B cell (primary cell): ENCODE results near the gene NDUFB7. TPM values are rescaled to one million over a fixed set of nuclear protein-coding genes. Genes with fewer than 3 reads are reported as not detected.
A peak's percentile ranks its signal among the peaks of the same experiment; 100 is the strongest.
"Not testable (repeated sequence)": the region's sequence is repeated elsewhere in the genome, so short reads cannot be mapped to it uniquely, and the experiment has no call there.

Experiments used
- ATAC-seq: fragments of 200-7000 bp; cut with Tn5 transposase; one replicate; pipeline ENCODE4 v1.10.0; 2021; ENCODE audit warnings: low read depth, mild to moderate bottlenecking, moderate number of reproducible peaks, moderate library complexity
- CTCF ChIA-PET: fragments of 350-600 bp; sonication (Branson Sonifier 250); formaldehyde crosslinking; loops from one replicate; lab custom pipeline; 2021; ENCODE audit warnings: antibody characterized with exemption, inconsistent platforms; lab: Charles Lee
- POLR2A ChIA-PET: fragments of 350-600 bp; sonication (Branson Sonifier 250); formaldehyde crosslinking; loops from one replicate; lab custom pipeline; 2021; ENCODE audit warnings: antibody characterized with exemption; lab: Charles Lee
- DNase-seq: peaks from one replicate; pipeline ENCODE4 v3.0.0; 2013
- H2AFZ ChIP-seq: 2 replicates; pipeline ENCODE4 v1.6.1; 2012; ENCODE audit warnings: mild to moderate bottlenecking, low read depth, low read length; ENCODE audit not compliant: insufficient read depth, poor library complexity, severe bottlenecking
- H3K27ac ChIP-seq, 2 donors: 1 replicate in 1 of 2; 2 replicates in 1 of 2; pipeline ENCODE4 v1.5.1; 2012 to 2013; ENCODE audit warnings: low read length in 2 of 2, mild to moderate bottlenecking in 2 of 2, moderate library complexity in 1 of 2
- H3K27me3 ChIP-seq, 4 experiments: fragments of 200-600 bp in 1 of 4; sonication (generic) in 1 of 4; replicated peaks in 1 of 4; 1 replicate in 2 of 4; 2 replicates in 2 of 4; pipeline versions ENCODE4 v1.6.1 to v1.7.0; 2013 to 2016; ENCODE audit warnings: low read length in 3 of 4, mild to moderate bottlenecking in 2 of 4, mixed read lengths in 1 of 4, moderate library complexity in 1 of 4; ENCODE audit not compliant: insufficient read depth in 4 of 4, control insufficient read depth in 3 of 4; ENCODE audit errors: control extremely low read depth in 1 of 4
- H3K36me3 ChIP-seq, 2 experiments: replicated peaks in 1 of 2; 1 replicate in 1 of 2; 2 replicates in 1 of 2; pipeline versions ENCODE4 v1.6.1 to v1.7.1; 2013; ENCODE audit warnings: low read length in 1 of 2; ENCODE audit not compliant: insufficient read depth in 2 of 2, control insufficient read depth in 1 of 2; ENCODE audit errors: control extremely low read depth in 1 of 2, extremely low read depth in 1 of 2
- H3K4me1 ChIP-seq, 2 donors: fragments of 200-600 bp in 1 of 2; sonication (generic) in 1 of 2; 1 replicate in 1 of 2; 2 replicates in 1 of 2; pipeline versions ENCODE4 v1.5.1 to v1.6.1; 2013 to 2017; ENCODE audit warnings: low read length in 2 of 2; ENCODE audit not compliant: control insufficient read depth in 2 of 2, insufficient read depth in 2 of 2
- H3K4me2 ChIP-seq: replicated peaks from 2 replicates; pipeline ENCODE3; 2012; ENCODE audit warnings: mild to moderate bottlenecking, low read depth, low read length; ENCODE audit not compliant: poor library complexity, severe bottlenecking
- H3K4me3 ChIP-seq, 5 experiments: fragments of 200-600 bp in 1 of 5; sonication (generic) in 1 of 5; 1 replicate in 3 of 5; 2 replicates in 2 of 5; pipeline versions ENCODE4 v1.5.1 to v1.7.0; 2011 to 2016; ENCODE audit warnings: low read length in 4 of 5, mild to moderate bottlenecking in 4 of 5, low read depth in 2 of 5, control low read depth in 1 of 5, moderate library complexity in 1 of 5; ENCODE audit not compliant: insufficient read depth in 1 of 5; ENCODE audit errors: control extremely low read depth in 1 of 5, extremely low read depth in 1 of 5
- H3K79me2 ChIP-seq: fragments of 200-600 bp; sonication (generic); one replicate; pipeline ENCODE4 v1.6.0; 2016; ENCODE audit warnings: low read length; ENCODE audit not compliant: control insufficient read depth, insufficient read depth
- H3K9ac ChIP-seq: fragments of 200-600 bp; sonication (generic); 2 replicates; pipeline ENCODE4 v1.6.1; 2017; ENCODE audit warnings: mild to moderate bottlenecking, low read length, moderate library complexity
- H3K9me3 ChIP-seq, 3 donors: one replicate each; pipeline versions ENCODE4 v1.6.1 to v1.7.1; 2013; ENCODE audit warnings: low read length in 2 of 3; ENCODE audit not compliant: control insufficient read depth in 2 of 3, insufficient read depth in 1 of 3; ENCODE audit errors: control extremely low read depth in 1 of 3
- H4K20me1 ChIP-seq: 2 replicates; pipeline ENCODE4 v1.6.0; 2012; ENCODE audit warnings: mild to moderate bottlenecking, low read length; ENCODE audit not compliant: insufficient read depth, control insufficient read depth, poor library complexity, severe bottlenecking
- H3K27ac Mint-ChIP-seq: one replicate; pipeline ENCODE4 v1.8.0; 2021; ENCODE audit warnings: mixed read lengths
- H3K27me3 Mint-ChIP-seq: one replicate; pipeline ENCODE4 v1.8.0; 2021; ENCODE audit warnings: mixed read lengths
- H3K4me1 Mint-ChIP-seq: one replicate; pipeline ENCODE4 v1.8.0; 2021; ENCODE audit warnings: mixed read lengths
- H3K4me3 Mint-ChIP-seq: one replicate; pipeline ENCODE4 v1.8.0; 2021; ENCODE audit warnings: mixed read lengths
- H3K9me3 Mint-ChIP-seq: one replicate; pipeline ENCODE4 v1.8.0; 2022; ENCODE audit warnings: mixed read lengths; ENCODE audit not compliant: insufficient read depth
- CTCF ChIP-seq: fragments of 200-600 bp; IDR thresholded peaks from one replicate; pipeline ENCODE4 v1.8.0; 2022; ENCODE audit warnings: antibody characterized with exemption, mild to moderate bottlenecking
- EZH2 ChIP-seq: IDR thresholded peaks from 2 replicates; pipeline ENCODE4 v1.6.1; 2012; ENCODE audit warnings: borderline replicate concordance, low read depth, mild to moderate bottlenecking, moderate library complexity, low read length; ENCODE audit not compliant: insufficient read depth, poor library complexity, severe bottlenecking
- WGBS: methylation state at CpG from one replicate; pipeline ENCODE4 v1.1.5; 2013; ENCODE audit warnings: missing lambda C conversion rate; ENCODE audit not compliant: insufficient coverage; 5-methylcytosine and 5-hydroxymethylcytosine counted together
- intact Hi-C: fragments of 100-400 bp; cut with micrococcal nuclease; formaldehyde crosslinking; loops from one replicate; pipeline ENCODE4 v1.10.0; 2022
- polyA plus RNA-seq: library from polyadenylated mRNA; depleted of rRNA; stranded (reverse); fragments of >200 nt; gene quantifications from 2 replicates; pipeline ENCODE4 v1.2.3, GENCODE V29; 2012
- total RNA-seq, 2 donors: library from RNA; stranded (reverse); fragments of 120-200 nt in 1 of 2; gene quantifications; 1 replicate in 1 of 2; 2 replicates in 1 of 2; pipeline versions ENCODE4 v1.2.3 to v1.2.4, GENCODE V29; 2013 to 2022

Gene NDUFB7
- total and polyA plus RNA-seq, 2 donors (not counting 1 experiment from before 2014, with no cell fraction given): 71.5 to 168 TPM

DNA sequence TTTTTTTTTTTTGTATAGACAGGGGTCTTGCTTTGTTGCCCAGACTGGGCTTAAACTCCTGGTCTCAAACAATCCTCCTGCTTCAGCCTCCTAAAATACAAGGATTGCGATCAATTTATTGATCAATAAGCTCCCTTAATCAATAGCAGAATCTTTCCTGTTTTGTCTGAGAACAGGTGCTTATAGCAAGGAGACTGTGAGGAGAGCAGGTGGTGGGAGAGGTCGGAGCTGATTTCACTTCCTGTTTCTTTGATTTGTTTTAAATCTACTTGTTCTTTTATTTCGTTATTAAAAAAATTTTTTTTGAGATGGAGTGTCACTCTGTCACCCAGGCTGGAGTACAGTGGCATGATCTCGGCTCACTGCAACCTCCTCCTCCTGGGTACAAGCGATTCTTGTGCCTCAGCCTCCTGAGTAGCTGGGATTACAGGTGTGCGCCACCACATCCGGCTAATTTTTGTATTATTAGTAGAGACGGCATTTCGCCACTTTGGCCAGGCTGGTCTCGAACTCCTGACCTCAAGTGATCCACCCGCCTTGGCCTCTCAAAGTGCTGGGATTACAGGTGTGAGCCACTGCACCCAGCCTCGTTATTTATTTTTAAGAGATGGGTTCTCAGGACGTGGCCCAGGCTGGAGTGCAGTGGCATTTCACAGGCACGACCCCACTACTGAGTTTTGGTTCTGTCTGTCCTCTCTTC, 41.7 kb upstream of the NDUFB7 start:
- ATAC-seq (peak; percentile 40), DNase-seq (peak; percentile 83)
- Mint-ChIP-seq H3K4me1 (peaks cover 49% of the 10 kb centered on the region), H3K27ac (peak overlapping the region; percentile 99), H3K4me3 (peak overlapping the region; percentile 89)
- ChIA-PET POLR2A (interaction anchor here (0.6 to 1.6 kb wide), 11 partner anchors 9 to 540 kb away, joined by 3 to 19 read pairs (median 3); partner anchors contain the start of genes ADGRE5 and NDUFB7), CTCF (interaction anchor here (0.6 to 6.6 kb wide), 8 partner anchors 9 to 76 kb away, joined by 3 to 54 read pairs (median 6); partner anchors contain the start of genes NDUFB7 and ZNF333)
- H3K4me1 ChIP-seq: peaks cover 53 to 64% of the 10 kb centered on the region in 2 donors
- H3K27me3 Mint-ChIP-seq, H3K27me3 ChIP-seq, H3K9me3 ChIP-seq, H2AFZ ChIP-seq, H4K20me1 ChIP-seq, H3K9me3 Mint-ChIP-seq: not testable (repeated sequence)
- peak overlapping the region in 1 of 5 experiments; percentile 38 for H3K4me3 ChIP-seq
- peaks cover 3 to 36% of the 10 kb centered on the region in 2 experiments for H3K36me3 ChIP-seq
- 13% methylated on average over 6 of the region's 14 CpGs for WGBS
- peak overlapping the region; percentile 91 to 92 for H3K27ac ChIP-seq
- peaks cover 27% of the 10 kb centered on the region for H3K79me2 ChIP-seq
- peak overlapping the region; percentile 70 for H3K4me2 ChIP-seq
- peak overlapping the region; percentile 38 for H3K9ac ChIP-seq
- intact Hi-C loops: loop anchor here (1.0 kb wide), 4 partner anchors 9 to 73 kb away; partner anchors contain the start of gene CLEC17A

DNA sequence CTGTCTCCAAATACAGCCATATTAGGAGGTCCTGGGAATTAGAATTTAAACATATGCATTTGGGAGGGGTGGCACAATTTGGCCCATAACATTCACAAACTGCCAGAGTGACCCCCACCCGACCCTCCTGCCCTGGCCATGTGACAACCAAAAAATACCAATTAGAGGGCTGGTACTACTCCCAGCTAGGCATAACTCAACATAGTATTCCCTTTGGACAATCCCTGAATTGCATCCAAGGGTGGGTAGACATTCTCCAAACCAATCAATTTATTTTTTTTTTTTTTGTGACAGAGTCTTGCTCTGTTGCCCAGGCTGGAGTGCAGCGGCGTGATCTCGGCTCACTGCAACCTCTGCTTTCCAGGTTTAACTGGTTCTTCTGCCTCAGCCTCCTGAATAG, 40.8 kb upstream of the NDUFB7 start:
- TF ChIP-seq EZH2 (no peak), CTCF (no peak)
- Histone ChIP-seq H3K9me3 (no peaks in the 10 kb centered on the region), H3K4me3 (peak overlapping the region in 1 of 5 experiments; percentile 33), H3K27ac (peak overlapping the region; percentile 91 to 92), H3K79me2 (peaks cover 34% of the 10 kb centered on the region), H3K4me1 (peaks cover 58 to 67% of the 10 kb centered on the region in 2 donors), H3K4me2 (peak overlapping the region; percentile 70), H2AFZ (no peak overlapping the region), H3K36me3 (peaks cover 3 to 43% of the 10 kb centered on the region in 2 experiments), H3K27me3 (no peaks in the 10 kb centered on the region), H3K9ac (peak overlapping the region; percentile 37), H4K20me1 (no peaks in the 10 kb centered on the region)
- ATAC-seq (no peak), DNase-seq (no peak)
- peaks cover 54% of the 10 kb centered on the region for H3K4me1 Mint-ChIP-seq
- H3K27ac Mint-ChIP-seq: peak overlapping the region; percentile 99
- H3K9me3 Mint-ChIP-seq: no peaks in the 10 kb centered on the region
- H3K27me3 Mint-ChIP-seq: no peaks in the 10 kb centered on the region
- 100% methylated on average over 3 of the region's 4 CpGs for WGBS
- ChIA-PET CTCF (interaction anchor here (0.6 to 6.6 kb wide), 8 partner anchors 8 to 278 kb away, joined by 3 to 54 read pairs (median 6); partner anchors contain the start of genes NDUFB7 and ZNF333), POLR2A (interaction anchor here (0.6 to 1.6 kb wide), 4 partner anchors 8 to 231 kb away, joined by 3 to 19 read pairs (median 3); partner anchors contain the start of gene ADGRE5)
- intact Hi-C loops: no loop called here
- H3K4me3 Mint-ChIP-seq: peak overlapping the region; percentile 29

DNA sequence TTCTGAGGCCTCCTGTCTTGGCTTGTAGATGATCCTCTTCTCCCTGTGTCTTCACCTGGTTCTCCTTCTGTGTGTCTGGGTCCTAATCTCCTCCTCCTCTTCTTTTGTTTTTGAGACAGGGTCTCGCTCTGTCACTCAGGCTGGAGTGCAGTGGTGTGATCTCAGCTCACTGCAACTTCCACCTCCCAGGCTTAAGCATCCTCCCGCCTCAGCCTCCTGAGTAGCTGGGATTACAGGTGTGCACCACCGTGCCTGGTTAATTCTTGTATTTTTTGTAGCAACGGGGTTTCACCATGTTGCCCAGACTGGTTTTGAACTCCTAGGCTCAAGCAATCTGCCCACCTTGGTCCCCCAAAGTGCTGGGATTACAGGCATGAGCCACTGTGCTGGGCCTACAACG, 40.4 kb upstream of the NDUFB7 start:
- Histone ChIP-seq H3K79me2 (peaks cover 34% of the 10 kb centered on the region), H3K27ac (peak overlapping the region; percentile 91 to 92), H3K9ac (peak overlapping the region; percentile 37), H3K4me1 (peaks cover 58 to 67% of the 10 kb centered on the region in 2 donors), H3K36me3 (peaks cover 3 to 43% of the 10 kb centered on the region in 2 experiments), H3K4me2 (peak overlapping the region; percentile 70)
- H3K4me3 ChIP-seq, H4K20me1 ChIP-seq, H3K9me3 ChIP-seq, ATAC-seq, DNase-seq, H2AFZ ChIP-seq, H3K27me3 ChIP-seq, H3K9me3 Mint-ChIP-seq, H3K27me3 Mint-ChIP-seq, intact Hi-C loops: not testable (repeated sequence)
- CTCF ChIA-PET: interaction anchor here (0.6 to 6.6 kb wide), 5 partner anchors 8 to 278 kb away, joined by 3 to 54 read pairs (median 15); partner anchors contain the start of gene NDUFB7
- POLR2A ChIA-PET: interaction anchor here (0.6 kb wide), 1 partner anchor 14 kb away, joined by 9 read pairs; no protein-coding TSS in a partner anchor
- H3K4me3 Mint-ChIP-seq: peak overlapping the region; percentile 29
- peaks cover 52% of the 10 kb centered on the region for H3K4me1 Mint-ChIP-seq
- 80% methylated on average over 3 of the region's 5 CpGs for WGBS
- H3K27ac Mint-ChIP-seq: peak overlapping the region; percentile 80
